GM21786 (cell line): ENCODE results near the gene HAT1.

Experiments used
- ATAC-seq: cut with Tn5 transposase; IDR thresholded peaks from one replicate; pipeline ENCODE4 v1.9.1; 2021; ENCODE audit not compliant: unreplicated experiment

HAT1 gene

DNA sequence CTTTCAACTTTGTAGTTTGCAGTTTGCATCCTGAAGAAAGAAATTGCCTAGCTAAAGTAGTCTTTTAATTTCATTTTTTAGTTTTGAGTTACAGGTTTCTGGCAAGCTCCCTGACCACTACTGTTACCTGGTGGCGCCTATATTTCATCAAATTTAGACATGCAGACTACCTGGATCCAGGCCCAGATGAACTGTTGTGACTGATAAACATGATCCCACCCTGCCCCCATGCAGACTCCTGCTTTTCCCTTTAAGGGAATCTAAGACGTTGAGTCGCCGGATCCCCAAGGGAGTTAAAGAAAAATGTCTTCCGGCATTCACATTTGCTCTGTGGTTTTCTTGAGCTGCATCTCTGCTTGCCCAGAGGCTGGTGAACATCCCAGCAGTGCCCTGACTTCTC lies 99.7 kb downstream of the HAT1 start:
- no peak for ATAC-seq

DNA sequence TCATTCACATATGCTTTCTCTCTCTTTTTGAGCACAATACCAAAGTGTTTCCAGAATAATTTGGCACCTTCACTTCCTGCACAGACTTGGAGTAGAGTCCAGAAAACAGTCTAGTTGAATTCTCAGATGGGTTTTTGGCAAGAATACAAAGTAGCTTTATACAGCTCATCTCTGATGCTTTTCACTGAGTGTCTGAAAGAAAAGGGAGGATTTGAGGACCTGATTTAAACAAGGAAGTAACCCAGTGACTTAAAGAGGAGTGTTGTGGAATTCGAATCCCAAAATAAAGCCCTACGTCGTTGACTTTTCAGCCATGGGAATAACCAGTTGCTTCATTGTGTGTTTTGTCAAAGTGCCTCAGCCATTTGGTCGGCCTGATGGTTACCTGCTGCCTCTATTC lies 109.3 kb downstream of the HAT1 start:
- ATAC-seq, result no peak
